ENCODE results near the gene FBXL4.

- TF ChIP-seq POLR2A (IDR thresholded peaks at IDR 0.05) (no peak), CTCF (IDR thresholded peaks at IDR 0.05) (no peak)
Observed at GRCh38 chr6:98836025-98836961, 111.5 kb downstream of the FBXL4 start.
